Measurements from ENCODE around the gene THSD4. TPM values are rescaled to one million over a fixed set of nuclear protein-coding genes. Genes with fewer than 3 reads are reported as not detected.

The THSD4 gene
- total and polyA plus RNA-seq, 9 of the 15 experiments (the other 6 are each of a cell fraction or from before 2014, with no cell fraction given) = 0.04 TPM; not detected in 5

- no peak for TF ChIP-seq MGA (IDR thresholded peaks at IDR 0.05)
- no peak for TF ChIP-seq CUX1 (CRISPR knock-in tag; IDR thresholded peaks at IDR 0.05)
- TF ChIP-seq ZNF165 (CRISPR knock-in tag; IDR thresholded peaks at IDR 0.05; ENCODE audit: borderline replicate concordance) = no peak
- TF ChIP-seq RAD21 (CRISPR knock-in tag; conservative IDR thresholded peaks at IDR 0.05 in 1 of 2, IDR thresholded peaks at IDR 0.05 in 1 of 2) = peak; percentile 28 to 44; a peak in 3 of 4 replicates
- no peak for TF ChIP-seq RBM25 (IDR thresholded peaks at IDR 0.05; ENCODE audit: low read depth, low read length, severe bottlenecking)
Observed at GRCh38 chr15:71443538-71443937, 328.3 kb downstream of the THSD4 start (continued).
